NT2/D1 (cell line): ENCODE results near the gene GNAI3.

Experiments
- DNase-seq: peaks from one replicate; pipeline ENCODE4 v3.0.0-alpha.2; 2011; ENCODE audit warnings: low read depth, low spot score
- H3K27me3 ChIP-seq: 2 replicates; pipeline ENCODE4 v1.6.0; 2011; ENCODE audit warnings: mild to moderate bottlenecking; ENCODE audit not compliant: insufficient read length, insufficient read depth
- H3K36me3 ChIP-seq: 2 replicates; pipeline ENCODE4 v1.6.1; 2011; ENCODE audit warnings: mild to moderate bottlenecking, low read length, mixed read lengths; ENCODE audit not compliant: insufficient read depth, insufficient read length
- H3K4me1 ChIP-seq: 2 replicates; pipeline ENCODE4 v1.5.1; 2011; ENCODE audit not compliant: insufficient read depth, insufficient read length
- H3K4me3 ChIP-seq: 2 replicates; pipeline ENCODE4 v1.5.1; 2011; ENCODE audit warnings: low read depth; ENCODE audit not compliant: insufficient read length
- H3K9ac ChIP-seq: 2 replicates; pipeline ENCODE4 v1.6.0; 2011; ENCODE audit warnings: low read depth; ENCODE audit not compliant: insufficient read length
- H3K9me3 ChIP-seq: 2 replicates; pipeline ENCODE4 v1.5.1; 2011; ENCODE audit warnings: mild to moderate bottlenecking, low read length; ENCODE audit not compliant: insufficient read depth
- SUZ12 ChIP-seq: IDR thresholded peaks from 2 replicates; pipeline ENCODE4 v1.6.1; 2011; ENCODE audit not compliant: insufficient read length, insufficient read depth; ENCODE audit errors: extremely low read depth
- YY1 ChIP-seq: IDR thresholded peaks from 2 replicates; pipeline ENCODE4 v1.6.1; 2011; ENCODE audit not compliant: insufficient read length, insufficient read depth
- ZNF274 ChIP-seq: IDR thresholded peaks from 2 replicates; pipeline ENCODE4 v1.6.1; 2011; ENCODE audit warnings: mild to moderate bottlenecking, low read depth, low read length

The GNAI3 gene

DNA sequence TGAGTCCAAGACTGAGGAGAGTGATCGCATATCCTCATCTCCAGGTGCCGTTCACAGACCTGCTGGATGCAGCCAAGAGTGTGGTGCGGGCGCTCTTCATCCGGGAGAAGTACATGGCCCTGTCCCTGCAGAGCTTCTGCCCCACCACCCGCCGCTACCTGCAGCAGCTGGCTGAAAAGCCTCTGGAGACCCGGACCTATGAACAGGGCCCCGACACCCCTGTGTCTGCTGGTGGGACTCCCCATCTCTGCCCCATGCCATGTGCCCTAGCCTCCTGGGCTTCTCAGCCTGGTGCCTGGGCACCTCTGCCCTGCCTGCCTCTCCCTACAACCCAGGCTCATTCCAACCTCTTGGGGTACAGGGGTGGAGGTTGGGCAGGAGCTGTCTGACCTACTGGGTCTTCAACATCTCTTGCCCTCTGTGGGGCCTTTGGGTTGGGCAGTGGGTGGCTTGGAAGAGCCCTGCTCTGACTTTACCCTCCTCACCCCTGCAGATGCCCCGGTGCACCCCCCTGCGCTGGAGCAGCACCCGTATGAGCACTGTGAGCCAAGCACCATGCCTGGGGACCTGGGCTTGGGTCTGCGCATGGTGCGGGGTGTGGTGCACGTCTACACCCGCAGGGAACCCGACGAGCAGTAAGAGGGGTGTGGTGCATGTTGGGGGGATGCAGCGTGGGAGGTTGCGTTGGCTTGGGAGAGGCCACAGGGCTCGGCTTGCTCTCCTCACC is 78.4 kb downstream of the GNAI3 start:
- H3K9me3 ChIP-seq = no peaks in the 10 kb centered on the region
- DNase-seq = no peak
- TF ChIP-seq SUZ12 (no peak), YY1 (no peak), ZNF274 (no peak)
- no peaks in the 10 kb centered on the region for H3K27me3 ChIP-seq
- H3K9ac ChIP-seq = no peak overlapping the region
- peaks cover 39% of the 10 kb centered on the region for H3K4me1 ChIP-seq
- H3K4me3 ChIP-seq = no peak overlapping the region
- H3K36me3 ChIP-seq = peaks cover 79% of the 10 kb centered on the region

DNA sequence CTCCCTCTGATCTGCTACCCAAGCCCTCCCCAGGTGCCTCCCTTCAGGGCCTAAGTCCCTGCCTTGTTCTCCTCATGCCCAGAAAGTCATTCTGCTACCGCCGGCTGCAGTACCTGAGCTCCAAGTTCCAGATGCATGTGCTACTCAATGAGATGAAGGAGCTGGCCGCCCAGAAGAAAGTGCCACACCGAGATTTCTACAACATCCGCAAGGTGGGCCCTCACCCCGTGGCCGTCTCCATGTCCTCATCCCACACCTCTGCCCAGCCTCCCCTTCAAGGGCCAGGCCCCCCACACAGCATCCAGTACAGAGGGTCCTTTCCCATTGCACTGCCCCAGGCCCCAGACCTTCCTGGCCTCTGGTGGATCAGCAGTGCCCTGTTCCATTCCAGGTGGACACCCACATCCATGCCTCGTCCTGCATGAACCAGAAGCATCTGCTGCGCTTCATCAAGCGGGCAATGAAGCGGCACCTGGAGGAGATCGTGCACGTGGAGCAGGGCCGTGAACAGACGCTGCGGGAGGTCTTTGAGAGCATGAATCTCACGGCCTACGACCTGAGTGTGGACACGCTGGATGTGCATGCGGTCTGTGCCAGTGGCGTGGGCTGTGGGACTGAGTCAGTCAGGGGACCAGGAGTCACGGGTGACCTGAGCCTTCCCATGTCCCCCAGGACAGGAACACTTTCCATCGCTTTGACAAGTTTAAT is 79.4 kb downstream of the GNAI3 start:
- no peak for DNase-seq
- H3K9me3 ChIP-seq = no peaks in the 10 kb centered on the region
- H3K9ac ChIP-seq = no peak overlapping the region
- peaks cover 35% of the 10 kb centered on the region for H3K4me1 ChIP-seq
- no peak overlapping the region for H3K4me3 ChIP-seq
- no peak for TF ChIP-seq YY1
- TF ChIP-seq SUZ12 = no peak
- TF ChIP-seq ZNF274 = no peak
- no peaks in the 10 kb centered on the region for H3K27me3 ChIP-seq
- H3K36me3 ChIP-seq = peaks cover 79% of the 10 kb centered on the region

DNA sequence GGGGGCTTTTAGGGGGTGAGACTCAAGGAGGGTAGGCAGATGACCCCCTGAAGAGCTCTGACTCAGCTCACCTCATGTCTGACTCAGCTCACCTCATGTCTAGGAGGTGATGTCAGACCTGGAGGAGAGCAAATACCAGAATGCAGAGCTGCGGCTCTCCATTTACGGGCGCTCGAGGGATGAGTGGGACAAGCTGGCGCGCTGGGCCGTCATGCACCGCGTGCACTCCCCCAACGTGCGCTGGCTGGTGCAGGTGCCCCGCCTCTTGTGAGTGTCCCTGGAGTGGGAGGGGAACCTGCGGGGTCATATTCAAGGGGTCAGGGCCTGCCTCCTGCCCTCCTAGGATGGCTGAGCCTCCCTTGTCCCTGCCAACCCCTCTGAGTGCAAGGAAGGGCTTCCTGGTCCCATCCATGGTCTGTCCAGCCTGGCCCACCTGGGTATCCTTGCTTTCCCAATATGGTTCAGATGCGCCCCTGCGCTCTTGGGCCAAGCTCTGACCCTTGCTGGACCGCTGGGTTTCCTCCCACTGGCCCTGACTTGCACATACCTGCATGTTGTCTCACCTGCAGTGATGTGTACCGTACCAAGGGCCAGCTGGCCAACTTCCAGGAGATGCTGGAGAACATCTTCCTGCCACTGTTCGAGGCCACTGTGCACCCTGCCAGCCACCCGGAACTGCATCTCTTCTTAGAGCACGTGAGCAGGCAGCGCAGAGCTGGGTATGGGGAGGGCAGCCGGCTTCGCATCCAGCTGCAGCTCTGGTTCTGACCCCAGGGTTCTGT is 80.3 kb downstream of the GNAI3 start:
- Histone ChIP-seq H3K4me3 (no peak overlapping the region), H3K4me1 (peaks cover 29% of the 10 kb centered on the region), H3K27me3 (no peaks in the 10 kb centered on the region), H3K36me3 (peaks cover 77% of the 10 kb centered on the region), H3K9ac (no peak overlapping the region), H3K9me3 (no peaks in the 10 kb centered on the region)
- TF ChIP-seq ZNF274 (no peak), YY1 (no peak), SUZ12 (no peak)
- DNase-seq = no peak

DNA sequence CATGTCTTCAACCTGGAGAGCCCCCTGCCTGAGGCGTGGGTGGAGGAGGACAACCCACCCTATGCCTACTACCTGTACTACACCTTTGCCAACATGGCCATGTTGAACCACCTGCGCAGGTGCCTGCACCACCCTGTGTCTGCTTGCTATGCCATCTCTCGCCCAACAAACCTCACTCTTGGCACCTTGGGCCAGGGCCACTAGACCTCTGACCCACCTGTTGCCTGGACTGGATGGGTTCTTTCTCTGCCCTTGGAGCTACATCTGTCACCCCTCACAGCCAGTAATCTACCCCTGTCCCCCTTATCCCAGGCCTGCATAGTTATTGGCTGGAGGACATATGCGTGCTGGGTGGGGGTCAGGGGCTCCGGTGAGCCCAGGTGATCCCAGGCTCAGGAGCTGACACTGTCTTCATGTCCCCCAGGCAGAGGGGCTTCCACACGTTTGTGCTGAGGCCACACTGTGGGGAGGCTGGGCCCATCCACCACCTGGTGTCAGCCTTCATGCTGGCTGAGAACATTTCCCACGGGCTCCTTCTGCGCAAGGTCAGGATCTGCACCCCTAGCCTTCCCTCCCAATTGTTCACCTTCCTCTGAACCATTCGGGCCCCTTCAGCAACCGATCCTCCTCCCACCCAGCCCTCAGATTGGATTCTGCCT is 81.1 kb downstream of the GNAI3 start:
- H3K4me1 ChIP-seq = peaks cover 22% of the 10 kb centered on the region
- no peak overlapping the region for H3K4me3 ChIP-seq
- no peak overlapping the region for H3K9ac ChIP-seq
- no peak for TF ChIP-seq SUZ12
- TF ChIP-seq ZNF274 = no peak
- no peak for TF ChIP-seq YY1
- peaks cover 77% of the 10 kb centered on the region for H3K36me3 ChIP-seq
- no peak for DNase-seq
- H3K9me3 ChIP-seq = no peaks in the 10 kb centered on the region
- H3K27me3 ChIP-seq = no peaks in the 10 kb centered on the region

DNA sequence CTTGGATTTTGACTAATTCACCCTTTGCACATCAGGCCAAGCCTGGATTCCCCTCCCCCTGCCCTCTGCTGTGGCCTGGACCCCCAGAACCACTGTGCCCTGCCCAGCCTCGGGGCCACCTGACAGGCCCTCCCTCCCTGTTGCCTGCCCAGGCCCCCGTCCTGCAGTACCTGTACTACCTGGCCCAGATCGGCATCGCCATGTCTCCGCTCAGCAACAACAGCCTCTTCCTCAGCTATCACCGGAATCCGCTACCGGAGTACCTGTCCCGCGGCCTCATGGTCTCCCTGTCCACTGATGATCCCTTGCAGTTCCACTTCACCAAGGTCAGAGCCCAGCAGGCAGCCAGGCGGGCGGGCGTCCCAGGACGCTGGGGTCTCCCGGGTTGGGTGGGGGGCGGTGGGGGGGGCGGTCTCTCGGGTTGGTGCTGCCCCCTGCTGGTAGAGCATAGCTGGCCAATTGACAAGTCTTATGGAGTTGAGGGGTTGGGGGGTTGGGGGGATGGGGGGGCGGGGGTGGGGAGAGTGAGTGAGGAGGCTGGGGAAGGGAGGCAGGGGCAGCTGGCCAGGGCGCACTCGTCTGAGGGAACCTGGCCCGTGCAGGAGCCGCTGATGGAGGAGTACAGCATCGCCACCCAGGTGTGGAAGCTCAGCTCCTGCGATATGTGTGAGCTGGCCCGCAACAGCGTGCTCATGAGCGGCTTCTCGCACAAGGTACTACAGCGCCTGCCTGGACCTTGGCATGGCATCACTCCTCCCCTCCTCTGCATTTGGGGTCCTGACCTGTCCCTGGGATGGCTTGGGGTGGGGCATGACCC is 81.9 kb downstream of the GNAI3 start:
- Histone ChIP-seq H3K27me3 (no peaks in the 10 kb centered on the region), H3K4me1 (peaks cover 16% of the 10 kb centered on the region), H3K36me3 (peaks cover 71% of the 10 kb centered on the region), H3K9ac (peak overlapping the region; percentile 12), H3K9me3 (no peaks in the 10 kb centered on the region), H3K4me3 (no peak overlapping the region)
- no peak for DNase-seq
- TF ChIP-seq ZNF274 = no peak
- no peak for TF ChIP-seq SUZ12
- TF ChIP-seq YY1 = no peak

DNA sequence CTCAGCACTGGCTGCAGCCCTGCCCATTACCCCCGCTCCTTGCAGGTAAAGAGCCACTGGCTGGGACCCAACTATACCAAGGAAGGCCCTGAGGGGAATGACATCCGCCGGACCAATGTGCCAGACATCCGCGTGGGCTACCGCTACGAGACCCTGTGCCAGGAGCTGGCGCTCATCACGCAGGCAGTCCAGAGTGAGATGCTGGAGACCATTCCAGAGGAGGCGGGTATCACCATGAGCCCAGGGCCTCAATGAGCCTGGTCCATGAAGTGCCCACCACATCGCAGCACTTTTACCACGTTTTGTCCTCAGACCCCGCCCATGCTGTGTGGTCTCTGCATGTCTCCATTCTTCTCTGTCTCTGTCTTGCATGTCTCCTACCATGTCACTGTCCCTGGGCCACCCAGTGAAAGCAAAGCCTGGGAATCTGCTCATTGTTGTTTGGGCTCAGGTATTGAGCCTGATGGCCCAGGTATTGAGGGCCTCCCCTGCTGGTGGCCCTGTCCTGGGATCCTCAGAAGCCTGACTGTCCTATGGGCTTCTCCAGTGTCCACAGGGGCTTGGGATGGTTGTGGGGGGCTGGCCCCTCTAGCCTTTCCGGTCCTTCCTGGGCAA is 82.6 kb downstream of the GNAI3 start:
- Histone ChIP-seq H3K9ac (peak overlapping the region; percentile 12), H3K9me3 (no peaks in the 10 kb centered on the region), H3K36me3 (peaks cover 65% of the 10 kb centered on the region), H3K4me1 (peaks cover 13% of the 10 kb centered on the region), H3K27me3 (no peaks in the 10 kb centered on the region), H3K4me3 (no peak overlapping the region)
- no peak for DNase-seq
- TF ChIP-seq ZNF274 = no peak
- TF ChIP-seq SUZ12 = no peak
- no peak for TF ChIP-seq YY1
